Activated CD8-positive, alpha-beta memory T cell treated with anti-CD3 and anti-CD28 coated beads for 48 hours (primary cell): ENCODE results near the gene ACOT8.
"Not testable (repeated sequence)": the region's sequence is repeated elsewhere in the genome, so short reads cannot be mapped to it uniquely, and the experiment has no call there.

Experiments
- DNase-seq, 3 experiments: peaks; one replicate each; pipeline ENCODE4 v3.0.0-alpha.2; 2020; ENCODE audit warnings: low read depth in 2 of 3, low spot score in 2 of 3

Gene ACOT8

GRCh38 chr20:45797510-45797909 is 59.7 kb downstream of the ACOT8 start:
- not testable (repeated sequence) for DNase-seq

GRCh38 chr20:45796337-45797065 is 60.7 kb downstream of the ACOT8 start:
- no peak for DNase-seq

- no peak for DNase-seq
Measured at GRCh38 chr20:45792317-45793118, 64.7 kb downstream of the ACOT8 start.
